ENCODE measurements around the gene PSTPIP1. TPM values are rescaled to one million over a fixed set of nuclear protein-coding genes. Genes with fewer than 3 reads are reported as not detected.

PSTPIP1 gene
- total and polyA plus RNA-seq, 2 of the 4 experiments (the other 2 are of a cell fraction), result 0.36 to 1.1 TPM

- Histone ChIP-seq H3K27me3 (ENCODE audit: control insufficient read depth, insufficient read depth, low read length) (no peaks in the 10 kb centered on the region; the same call in 1 of the 2 replicates), H3K23ac (ENCODE audit: low read depth, low read length) (no peak overlapping the region), H3K79me1 (ENCODE audit: low read depth in 1 of 2, low read length in 2 of 2) (no peaks in the 10 kb centered on the region), H2BK5ac (ENCODE audit: low read depth, low read length, poor library complexity, severe bottlenecking) (no peak overlapping the region), H2AK9ac (replicated peaks; ENCODE audit: low read depth, low read length, poor library complexity) (no peak overlapping the region), H3K9me1 (ENCODE audit: insufficient read depth, low read length) (no peaks in the 10 kb centered on the region; the same call in 1 of the 2 replicates), H3K14ac (replicated peaks; ENCODE audit: low read depth, low read length) (no peak overlapping the region), H2AFZ (replicated peaks; ENCODE audit: low read length, poor library complexity) (no peak overlapping the region), H3K36me3 (ENCODE audit: control insufficient read depth, insufficient read depth, low read length) (no peaks in the 10 kb centered on the region), H3K56ac (ENCODE audit: extremely low read depth, insufficient read depth, low read length) (no peak overlapping the region), H4K91ac (ENCODE audit: insufficient read depth, low read depth, low read length) (no peak overlapping the region), H3K18ac (ENCODE audit: low read depth, low read length) (no peak overlapping the region), H3K9me3 (ENCODE audit: control insufficient read depth, insufficient read depth, low read length) (no peaks in the 10 kb centered on the region), H4K5ac (ENCODE audit: low read depth, low read length) (no peak overlapping the region), H3K9ac (ENCODE audit: low read depth, low read length) (no peak overlapping the region), H2AK5ac (ENCODE audit: low read depth, low read length) (no peak overlapping the region), H3K4me2 (ENCODE audit: low read depth, low read length) (no peak overlapping the region), H4K8ac (ENCODE audit: low read depth in 2 of 2, low read length in 2 of 2) (no peak overlapping the region), H3K4me3 (ENCODE audit: insufficient read depth, low read depth, low read length) (no peak overlapping the region), H2BK15ac (ENCODE audit: low read depth, low read length) (no peak overlapping the region), H2BK20ac (ENCODE audit: low read depth, low read length) (no peak overlapping the region), H3K4ac (ENCODE audit: low read depth, low read length) (no peak overlapping the region), H4K20me1 (ENCODE audit: insufficient read depth, low read length) (no peaks in the 10 kb centered on the region), H3K27ac (ENCODE audit: insufficient read depth, low read length) (no peak overlapping the region), H3K4me1 (ENCODE audit: control insufficient read depth, insufficient read depth, low read length) (no peaks in the 10 kb centered on the region), H2BK120ac (ENCODE audit: low read depth, low read length) (no peak overlapping the region)
- TF ChIP-seq SMC3 (IDR thresholded peaks at IDR 0.05; ENCODE audit: low read depth, low read length) (no peak), MAZ (IDR thresholded peaks at IDR 0.05; ENCODE audit: borderline replicate concordance, low read depth, low read length) (no peak), RAD21 (IDR thresholded peaks at IDR 0.05; ENCODE audit: low read length) (no peak), MAFK (IDR thresholded peaks at IDR 0.05; ENCODE audit: low read depth, low read length) (no peak), RFX5 (IDR thresholded peaks at IDR 0.05; ENCODE audit: low read depth, low read length) (no peak), MXI1 (IDR thresholded peaks at IDR 0.05; ENCODE audit: borderline replicate concordance, low read depth, low read length) (no peak), FOS (IDR thresholded peaks at IDR 0.05; ENCODE audit: low read depth, low read length) (no peak), POLR2A (IDR thresholded peaks at IDR 0.05; ENCODE audit: low read depth, low read length) (no peak), ELK1 (IDR thresholded peaks at IDR 0.05; ENCODE audit: borderline replicate concordance, low read depth, low read length) (no peak), CTCF (conservative IDR thresholded peaks at IDR 0.05; ENCODE audit: low read depth, low read length) (no peak), CHD1 (IDR thresholded peaks at IDR 0.05; ENCODE audit: low read depth, low read length) (no peak), BHLHE40 (IDR thresholded peaks at IDR 0.05; ENCODE audit: low read depth, low read length) (no peak)
- CTCF ChIA-PET, result no interaction called here
- WGBS, 2 experiments (ENCODE audit: extremely low coverage in 2 of 2, insufficient read length in 1 of 2), result 92% methylated on average over 11 of the region's 21 CpGs; no CpG with 5 or more reads in 1 of the 2 experiments
- ATAC-seq (ENCODE audit: low read depth), result no peak
- POLR2A ChIA-PET (ENCODE audit: unreplicated experiment), result no interaction called here
- in situ Hi-C loops (cut with MboI; ENCODE audit: low sequenced_read_pairs), result loop anchor here (10.0 kb wide), 1 partner anchor 515 kb away; no protein-coding TSS in a partner anchor
- no peak for DNase-seq
- BruUV-seq (replicated peaks), result no TSS peak
- intact Hi-C loops (cut with micrococcal nuclease), result no loop called here
- dilution Hi-C loops (cut with HindIII; ENCODE audit: low sequenced_read_pairs, unreplicated experiment), result no loop called here
These were observed 34.5 kb downstream of the PSTPIP1 start for GRCh38 chr15:77029166-77030047.
